ENCODE results near the gene IFNA10. TPM values are rescaled to one million over a fixed set of nuclear protein-coding genes. Genes with fewer than 3 reads are reported as not detected.
A peak's percentile ranks its signal among the peaks of the same experiment; 100 is the strongest.
"Not testable (repeated sequence)": the region's sequence is repeated elsewhere in the genome, so short reads cannot be mapped to it uniquely, and the experiment has no call there.

The IFNA10 gene
- total and polyA plus RNA-seq, 2 of the 8 experiments (the other 6 are each of a cell fraction or from before 2014, with no cell fraction given) = not detected

DNA sequence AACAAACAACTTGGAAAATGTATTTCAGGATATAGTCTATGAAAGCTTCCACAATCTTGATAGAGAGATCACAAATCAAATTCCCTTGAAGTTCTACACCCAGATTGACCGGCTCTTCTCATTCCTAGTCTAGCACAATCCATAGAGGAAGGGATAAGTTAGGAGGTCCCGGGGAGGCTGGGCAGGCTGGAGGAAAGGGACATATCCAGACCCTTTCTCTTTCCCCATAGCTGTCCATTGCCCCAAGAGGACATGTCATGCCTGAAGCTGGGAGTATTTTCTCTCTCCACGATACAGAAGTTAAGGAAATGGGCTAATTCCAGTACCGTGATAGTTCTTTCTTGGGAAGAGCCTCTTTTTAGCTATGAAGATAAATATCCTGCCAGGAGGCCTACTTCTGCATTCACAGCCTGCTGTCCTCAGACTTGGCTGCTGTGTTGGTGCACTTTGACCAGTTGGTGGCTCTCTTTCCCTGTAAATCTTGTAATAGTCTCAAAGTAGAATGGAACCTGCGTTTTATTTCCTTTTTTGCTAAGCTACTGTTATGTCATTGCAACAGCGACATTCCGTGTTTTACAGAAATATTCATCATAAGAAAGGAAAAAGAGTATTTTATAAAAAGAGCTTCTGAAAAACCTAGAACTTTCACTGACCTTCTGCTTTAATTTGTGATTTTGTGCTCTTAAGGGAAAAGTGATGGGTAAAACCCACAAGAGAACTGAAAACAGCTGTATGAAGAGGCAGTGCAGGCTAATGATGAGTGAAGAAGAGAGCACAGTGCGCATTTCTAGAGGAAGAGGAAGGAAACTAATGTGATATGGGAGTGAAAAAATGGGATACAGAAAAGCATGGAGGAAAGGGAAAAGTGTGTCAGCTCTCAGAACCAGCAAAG, 28.8 kb upstream of the IFNA10 start:
- CTCF ChIA-PET (ENCODE audit: partially characterized antibody) = interaction anchor here (0.5 to 3.0 kb wide), 36 partner anchors 14 to 576 kb away, joined by 3 to 31 read pairs (median 4); no protein-coding TSS in a partner anchor
- H3K23ac ChIP-seq (ENCODE audit: insufficient read length); H4K8ac ChIP-seq (ENCODE audit: extremely low read depth, insufficient read depth, low read length); H3K27me3 ChIP-seq (replicated peaks in 1 of 4; ENCODE audit: control insufficient read depth in 3 of 4, extremely low read depth in 1 of 4, insufficient read depth in 3 of 4, low read length in 3 of 4); H3K4me3 ChIP-seq (ENCODE audit: extremely low read depth in 1 of 4, insufficient read depth in 2 of 4, low read depth in 3 of 4, low read length in 4 of 4); H4K20me1 ChIP-seq (replicated peaks in 1 of 2; ENCODE audit: control insufficient read depth in 1 of 2, insufficient read depth in 2 of 2, low read length in 2 of 2); H3K18ac ChIP-seq (ENCODE audit: extremely low read depth, low read length); H3K4me2 ChIP-seq (ENCODE audit: insufficient read depth in 1 of 2, low read depth in 2 of 2, low read length in 2 of 2); H2BK15ac ChIP-seq (ENCODE audit: low read length); H3K79me1 ChIP-seq (ENCODE audit: low read depth, low read length); H3K9me3 ChIP-seq (ENCODE audit: insufficient read depth in 2 of 2, low read depth in 1 of 2, low read length in 1 of 2); H3K4ac ChIP-seq (replicated peaks; ENCODE audit: insufficient read length, low read depth, low read length); H4K91ac ChIP-seq (replicated peaks; ENCODE audit: insufficient read length, low read length); DNase-seq (ENCODE audit: low read depth in 1 of 2, low spot score in 2 of 2); H2BK20ac ChIP-seq (ENCODE audit: low read length); H3K36me3 ChIP-seq (ENCODE audit: control insufficient read depth in 2 of 4, insufficient read depth in 4 of 4, low read length in 3 of 4); H3K9ac ChIP-seq (replicated peaks in 1 of 4; ENCODE audit: extremely low read depth in 1 of 4, low read depth in 3 of 4, low read length in 3 of 4); H3K23me2 ChIP-seq (ENCODE audit: low read depth, low read length); H2AFZ ChIP-seq (ENCODE audit: low read length); H2AK5ac ChIP-seq (ENCODE audit: low read depth, low read length); H4K5ac ChIP-seq (ENCODE audit: insufficient read length, low read depth, low read length); H3K79me2 ChIP-seq (ENCODE audit: control insufficient read depth in 1 of 2, insufficient read depth in 2 of 2, low read length in 2 of 2); H3K56ac ChIP-seq (replicated peaks; ENCODE audit: insufficient read length, low read depth, low read length); H3K4me1 ChIP-seq (replicated peaks in 1 of 4; ENCODE audit: control insufficient read depth in 3 of 4, insufficient read depth in 4 of 4, low read length in 3 of 4); H2BK5ac ChIP-seq (ENCODE audit: low read depth, low read length); H3K27ac ChIP-seq (ENCODE audit: low read depth, low read length); H2BK12ac ChIP-seq (ENCODE audit: low read depth, low read length); H3K14ac ChIP-seq (ENCODE audit: insufficient read length); POLR2A ChIA-PET (ENCODE audit: partially characterized antibody); H2BK120ac ChIP-seq (replicated peaks; ENCODE audit: low read depth, low read length): not testable (repeated sequence)
- 51% methylated on average over 8 of the region's 8 CpGs; no CpG with 5 or more reads in 1 of the 2 experiments for WGBS, 2 experiments (ENCODE audit: extremely low coverage in 1 of 2, insufficient coverage in 1 of 2, insufficient read length in 1 of 2, insufficient replicate concordance in 2 of 2, low coverage in 1 of 2, low lambda C conversion rate in 2 of 2, missing lambda C conversion rate in 1 of 2)
- peak; percentile 79 to 82 for TF ChIP-seq RAD21 (IDR thresholded peaks at IDR 0.05 in 1 of 2, conservative IDR thresholded peaks at IDR 0.05 in 1 of 2; ENCODE audit: low read depth in 2 of 2, low read length in 2 of 2)
- TF ChIP-seq, protein P1, sequence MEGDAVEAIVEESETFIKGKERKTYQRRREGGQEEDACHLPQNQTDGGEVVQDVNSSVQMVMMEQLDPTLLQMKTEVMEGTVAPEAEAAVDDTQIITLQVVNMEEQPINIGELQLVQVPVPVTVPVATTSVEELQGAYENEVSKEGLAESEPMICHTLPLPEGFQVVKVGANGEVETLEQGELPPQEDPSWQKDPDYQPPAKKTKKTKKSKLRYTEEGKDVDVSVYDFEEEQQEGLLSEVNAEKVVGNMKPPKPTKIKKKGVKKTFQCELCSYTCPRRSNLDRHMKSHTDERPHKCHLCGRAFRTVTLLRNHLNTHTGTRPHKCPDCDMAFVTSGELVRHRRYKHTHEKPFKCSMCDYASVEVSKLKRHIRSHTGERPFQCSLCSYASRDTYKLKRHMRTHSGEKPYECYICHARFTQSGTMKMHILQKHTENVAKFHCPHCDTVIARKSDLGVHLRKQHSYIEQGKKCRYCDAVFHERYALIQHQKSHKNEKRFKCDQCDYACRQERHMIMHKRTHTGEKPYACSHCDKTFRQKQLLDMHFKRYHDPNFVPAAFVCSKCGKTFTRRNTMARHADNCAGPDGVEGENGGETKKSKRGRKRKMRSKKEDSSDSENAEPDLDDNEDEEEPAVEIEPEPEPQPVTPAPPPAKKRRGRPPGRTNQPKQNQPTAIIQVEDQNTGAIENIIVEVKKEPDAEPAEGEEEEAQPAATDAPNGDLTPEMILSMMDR (IDR thresholded peaks at IDR 0.05; ENCODE audit: control extremely low read depth in 1 of 3, insufficient read depth in 1 of 3, low read depth in 1 of 3, low read length in 3 of 3) = peak; percentile 61 to 75 (median 74)
- FAIRE-seq = peak; percentile 90

Data from H1 (cell line).